MM.1S (cell line): ENCODE results near the gene N4BP2L2.

ENCODE experiments used
- EZH2phosphoT487 ChIP-seq: fragments of 300-600 bp; sonication (generic); IDR thresholded peaks from 2 replicates; pipeline ENCODE4 v1.6.1; 2018; ENCODE audit warnings: antibody characterized with exemption, low read length
- TF ChIP-seq, protein P1 (sequence below): fragments of 300-600 bp; sonication (generic); IDR thresholded peaks from 2 replicates; pipeline ENCODE4 v1.5.1; 2016; ENCODE audit warnings: antibody characterized with exemption, low read length, mixed read lengths

DNA sequence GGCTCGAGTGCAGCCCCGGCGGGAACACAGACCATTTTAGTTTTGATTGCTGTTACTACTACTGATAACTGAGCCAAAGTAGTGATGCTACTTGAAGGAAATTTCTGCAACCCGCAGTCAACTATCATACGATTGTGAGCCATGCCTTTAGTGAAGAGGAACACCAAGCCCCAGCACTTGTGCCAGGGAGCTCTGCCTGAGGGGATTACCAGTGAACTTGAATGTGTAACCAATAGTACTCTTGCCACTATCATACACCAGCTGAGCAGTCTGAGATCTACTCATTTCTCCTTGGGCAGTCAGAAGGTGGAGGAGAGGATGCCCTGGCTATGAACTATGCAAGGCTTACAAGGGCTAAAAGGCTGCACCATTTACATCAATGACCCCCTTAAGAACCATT is 61.7 kb downstream of the N4BP2L2 start:
- TF ChIP-seq, protein P1, sequence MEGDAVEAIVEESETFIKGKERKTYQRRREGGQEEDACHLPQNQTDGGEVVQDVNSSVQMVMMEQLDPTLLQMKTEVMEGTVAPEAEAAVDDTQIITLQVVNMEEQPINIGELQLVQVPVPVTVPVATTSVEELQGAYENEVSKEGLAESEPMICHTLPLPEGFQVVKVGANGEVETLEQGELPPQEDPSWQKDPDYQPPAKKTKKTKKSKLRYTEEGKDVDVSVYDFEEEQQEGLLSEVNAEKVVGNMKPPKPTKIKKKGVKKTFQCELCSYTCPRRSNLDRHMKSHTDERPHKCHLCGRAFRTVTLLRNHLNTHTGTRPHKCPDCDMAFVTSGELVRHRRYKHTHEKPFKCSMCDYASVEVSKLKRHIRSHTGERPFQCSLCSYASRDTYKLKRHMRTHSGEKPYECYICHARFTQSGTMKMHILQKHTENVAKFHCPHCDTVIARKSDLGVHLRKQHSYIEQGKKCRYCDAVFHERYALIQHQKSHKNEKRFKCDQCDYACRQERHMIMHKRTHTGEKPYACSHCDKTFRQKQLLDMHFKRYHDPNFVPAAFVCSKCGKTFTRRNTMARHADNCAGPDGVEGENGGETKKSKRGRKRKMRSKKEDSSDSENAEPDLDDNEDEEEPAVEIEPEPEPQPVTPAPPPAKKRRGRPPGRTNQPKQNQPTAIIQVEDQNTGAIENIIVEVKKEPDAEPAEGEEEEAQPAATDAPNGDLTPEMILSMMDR, result no peak
- TF ChIP-seq EZH2phosphoT487, result no peak
